CD8-positive, alpha-beta memory T cell (primary cell): Measurements from ENCODE around the gene ASH1L. TPM values are rescaled to one million over a fixed set of nuclear protein-coding genes. Genes with fewer than 3 reads are reported as not detected.
"Not testable (repeated sequence)": the region's sequence is repeated elsewhere in the genome, so short reads cannot be mapped to it uniquely, and the experiment has no call there.

ENCODE experiments used
- CTCF ChIA-PET: fragments of 350-600 bp; sonication (Branson Sonifier 250); formaldehyde crosslinking; loops from one replicate; lab custom pipeline; 2021; ENCODE audit warnings: antibody characterized with exemption; lab: Charles Lee
- POLR2A ChIA-PET: fragments of 350-600 bp; sonication (Branson Sonifier 250); formaldehyde crosslinking; loops from one replicate; lab custom pipeline; 2021; ENCODE audit warnings: antibody characterized with exemption; lab: Charles Lee
- DNase-seq, 5 donors: peaks; one replicate each; pipeline versions ENCODE4 v3.0.0 to v3.0.0-alpha.2; 2020 to 2022; ENCODE audit warnings: mixed read lengths in 1 of 5
- H3K27ac ChIP-seq: one replicate; pipeline ENCODE4 v1.7.0; 2013; ENCODE audit warnings: low read depth, mild to moderate bottlenecking, low read length, moderate library complexity
- H3K27me3 ChIP-seq: 2 replicates; pipeline ENCODE4 v1.7.0; 2013; ENCODE audit warnings: low read length, mild to moderate bottlenecking; ENCODE audit not compliant: insufficient read depth, poor library complexity, severe bottlenecking
- H3K36me3 ChIP-seq: 2 replicates; pipeline ENCODE4 v1.7.0; 2013; ENCODE audit warnings: mild to moderate bottlenecking, low read length, moderate library complexity; ENCODE audit not compliant: insufficient read depth
- H3K4me1 ChIP-seq: 2 replicates; pipeline ENCODE4 v1.7.0; 2013; ENCODE audit warnings: mild to moderate bottlenecking, low read length, moderate library complexity; ENCODE audit not compliant: insufficient read depth
- H3K4me3 ChIP-seq: 2 replicates; pipeline ENCODE4 v1.7.0; 2013; ENCODE audit warnings: mild to moderate bottlenecking, low read length
- H3K9me3 ChIP-seq: 2 replicates; pipeline ENCODE4 v1.7.0; 2013; ENCODE audit warnings: mild to moderate bottlenecking, low read length
- H3K27ac Mint-ChIP-seq, 8 donors: one replicate each; pipeline ENCODE4 v1.8.0; 2020 to 2021; ENCODE audit warnings: mixed read lengths in 8 of 8, mild to moderate bottlenecking in 6 of 8, inconsistent platforms in 3 of 8, moderate library complexity in 3 of 8
- H3K27me3 Mint-ChIP-seq, 2 donors: one replicate each; pipeline ENCODE4 v1.8.0; 2020 to 2021; ENCODE audit warnings: mixed read lengths in 2 of 2, mild to moderate bottlenecking in 1 of 2, moderate library complexity in 1 of 2
- H3K36me3 Mint-ChIP-seq, 3 donors: one replicate each; pipeline ENCODE4 v1.8.0; 2020 to 2021; ENCODE audit warnings: mixed read lengths in 3 of 3, inconsistent platforms in 1 of 3, mild to moderate bottlenecking in 1 of 3
- H3K4me1 Mint-ChIP-seq, 3 donors: one replicate each; pipeline ENCODE4 v1.8.0; 2020 to 2021; ENCODE audit warnings: mixed read lengths in 3 of 3, inconsistent platforms in 1 of 3, mild to moderate bottlenecking in 1 of 3
- H3K4me3 Mint-ChIP-seq, 7 donors: one replicate each; pipeline ENCODE4 v1.8.0; 2020 to 2021; ENCODE audit warnings: mixed read lengths in 7 of 7, mild to moderate bottlenecking in 6 of 7, moderate library complexity in 4 of 7, inconsistent platforms in 2 of 7
- H3K9me3 Mint-ChIP-seq, 5 donors: one replicate each; pipeline ENCODE4 v1.8.0; 2020 to 2022; ENCODE audit warnings: mixed read lengths in 5 of 5, mild to moderate bottlenecking in 3 of 5, moderate library complexity in 2 of 5, inconsistent platforms in 1 of 5
- polyA plus RNA-seq: library from polyadenylated mRNA; unstranded; fragments of 300-500 nt; fragmentation: Illumina TruSeq; gene quantifications from one replicate; pipeline ENCODE4 v1.2.3, GENCODE V29; 2021
- total RNA-seq, 2 experiments: library from RNA; stranded (reverse); gene quantifications; one replicate each; pipeline ENCODE4 v1.2.3, GENCODE V29; 2021

Gene ASH1L
- total and polyA plus RNA-seq, 3 experiments from 2014 or later, result 25.7 to 30.5 (median 29.7) TPM

GRCh38 chr1:155411840-155412239 is 150.8 kb downstream of the ASH1L start:
- H3K4me1 ChIP-seq, H3K4me1 Mint-ChIP-seq, H3K27ac ChIP-seq, H3K27me3 Mint-ChIP-seq, H3K4me3 ChIP-seq, H3K27me3 ChIP-seq, H3K9me3 ChIP-seq, CTCF ChIA-PET, H3K4me3 Mint-ChIP-seq, DNase-seq, H3K36me3 ChIP-seq, H3K9me3 Mint-ChIP-seq: not testable (repeated sequence)
- POLR2A ChIA-PET, result interaction anchor here (0.5 to 0.6 kb wide), 2 partner anchors 157 to 1147 kb away, joined by 3 to 4 read pairs; no protein-coding TSS in a partner anchor
- H3K27ac Mint-ChIP-seq, result peak overlapping the region in 1 of 8 donors; percentile 10
- peaks cover 0 to 59% (median 8%) of the 10 kb centered on the region in 3 donors for H3K36me3 Mint-ChIP-seq

- H3K27ac ChIP-seq, result no peak overlapping the region
- CTCF ChIA-PET, result no interaction called here
- no peaks in the 10 kb centered on the region for H3K27me3 Mint-ChIP-seq
- H3K4me3 ChIP-seq, result no peak overlapping the region
- DNase-seq, result no peak
- H3K4me1 ChIP-seq, result no peaks in the 10 kb centered on the region
- peaks cover 0 to 2% (median 0%) of the 10 kb centered on the region in 3 donors for H3K4me1 Mint-ChIP-seq
- H3K27ac Mint-ChIP-seq, result peak overlapping the region in 5 of 8 donors; percentile 8 to 61 (median 47)
- no peaks in the 10 kb centered on the region for H3K27me3 ChIP-seq
- no peaks in the 10 kb centered on the region for H3K9me3 Mint-ChIP-seq
- peaks cover 0 to 64% (median 8%) of the 10 kb centered on the region in 3 donors for H3K36me3 Mint-ChIP-seq
- no peaks in the 10 kb centered on the region for H3K9me3 ChIP-seq
- peaks cover 8% of the 10 kb centered on the region for H3K36me3 ChIP-seq
- POLR2A ChIA-PET, result interaction anchor here (0.5 kb wide), 1 partner anchor 1146 kb away, joined by 3 read pairs; no protein-coding TSS in a partner anchor
- no peak overlapping the region for H3K4me3 Mint-ChIP-seq
Measured at GRCh38 chr1:155410931-155411330, 151.7 kb downstream of the ASH1L start.

- Histone ChIP-seq H3K27ac (no peak overlapping the region), H3K4me1 (no peaks in the 10 kb centered on the region), H3K9me3 (no peaks in the 10 kb centered on the region), H3K36me3 (peaks cover 28% of the 10 kb centered on the region), H3K27me3 (no peaks in the 10 kb centered on the region), H3K4me3 (no peak overlapping the region)
- CTCF ChIA-PET, result interaction anchor here (0.7 kb wide), 1 partner anchor 22 kb away, joined by 3 read pairs; no protein-coding TSS in a partner anchor
- Mint-ChIP-seq H3K36me3 (peaks cover 9 to 62% (median 23%) of the 10 kb centered on the region in 3 donors), H3K4me3 (no peak overlapping the region), H3K4me1 (peaks cover 0 to 9% (median 3%) of the 10 kb centered on the region in 3 donors), H3K27ac (no peak overlapping the region), H3K9me3 (no peaks in the 10 kb centered on the region), H3K27me3 (no peaks in the 10 kb centered on the region)
- DNase-seq, result no peak
- POLR2A ChIA-PET, result no interaction called here
Measured at GRCh38 chr1:155396874-155397476, 165.6 kb downstream of the ASH1L start.

GRCh38 chr1:155392898-155393411 is 169.6 kb downstream of the ASH1L start:
- ChIA-PET CTCF (no interaction called here), POLR2A (no interaction called here)
- H3K27ac ChIP-seq, result no peak overlapping the region
- peaks cover 25% of the 10 kb centered on the region for H3K36me3 ChIP-seq
- Mint-ChIP-seq H3K27ac (no peak overlapping the region), H3K36me3 (peaks cover 16 to 58% (median 21%) of the 10 kb centered on the region in 3 donors), H3K4me1 (no peaks in the 10 kb centered on the region), H3K27me3 (no peaks in the 10 kb centered on the region), H3K4me3 (no peak overlapping the region), H3K9me3 (no peaks in the 10 kb centered on the region)
- no peak for DNase-seq
- no peak overlapping the region for H3K4me3 ChIP-seq
- no peaks in the 10 kb centered on the region for H3K27me3 ChIP-seq
- no peaks in the 10 kb centered on the region for H3K9me3 ChIP-seq
- H3K4me1 ChIP-seq, result no peaks in the 10 kb centered on the region

GRCh38 chr1:155389826-155390225 is 172.8 kb downstream of the ASH1L start:
- DNase-seq, result no peak
- Mint-ChIP-seq H3K9me3 (no peaks in the 10 kb centered on the region), H3K27me3 (no peaks in the 10 kb centered on the region), H3K36me3 (peaks cover 16 to 61% (median 23%) of the 10 kb centered on the region in 3 donors), H3K27ac (peak overlapping the region in 3 of 8 donors; percentile 6 to 34 (median 6)), H3K4me3 (no peak overlapping the region), H3K4me1 (peaks cover 0 to 3% (median 0%) of the 10 kb centered on the region in 3 donors)
- Histone ChIP-seq H3K9me3 (no peaks in the 10 kb centered on the region), H3K4me1 (no peaks in the 10 kb centered on the region), H3K27me3 (no peaks in the 10 kb centered on the region), H3K4me3 (no peak overlapping the region), H3K27ac (no peak overlapping the region), H3K36me3 (peaks cover 24% of the 10 kb centered on the region)
- CTCF ChIA-PET, result no interaction called here
- POLR2A ChIA-PET, result interaction anchor here (0.6 kb wide), 1 partner anchor 326 kb away, joined by 3 read pairs; no protein-coding TSS in a partner anchor

- H3K27me3 Mint-ChIP-seq, CTCF ChIA-PET, H3K27ac ChIP-seq: not testable (repeated sequence)
Measured at GRCh38 chr1:155385836-155386235, 176.8 kb downstream of the ASH1L start.

GRCh38 chr1:155383406-155383805 is 179.2 kb downstream of the ASH1L start:
- Mint-ChIP-seq H3K27me3 (no peaks in the 10 kb centered on the region), H3K27ac (peak overlapping the region in 4 of 8 donors; percentile 1 to 36 (median 22)), H3K9me3 (no peaks in the 10 kb centered on the region), H3K4me1 (peaks cover 0 to 3% (median 2%) of the 10 kb centered on the region in 3 donors), H3K4me3 (no peak overlapping the region), H3K36me3 (peaks cover 0 to 59% (median 12%) of the 10 kb centered on the region in 3 donors)
- H3K36me3 ChIP-seq, result peaks cover 11% of the 10 kb centered on the region
- no peak for DNase-seq
- H3K4me3 ChIP-seq, result no peak overlapping the region
- H3K27ac ChIP-seq, result no peak overlapping the region
- H3K9me3 ChIP-seq, result no peaks in the 10 kb centered on the region
- ChIA-PET POLR2A (interaction anchor here (0.7 kb wide), 1 partner anchor 138 kb away, joined by 4 read pairs; no protein-coding TSS in a partner anchor), CTCF (interaction anchor here (1.0 kb wide), 1 partner anchor 133 kb away, joined by 3 read pairs; no protein-coding TSS in a partner anchor)
- no peaks in the 10 kb centered on the region for H3K27me3 ChIP-seq
- no peaks in the 10 kb centered on the region for H3K4me1 ChIP-seq

More at GRCh38 chr1:155385836-155386235, 176.8 kb downstream of the ASH1L start:
- Mint-ChIP-seq H3K27ac (peak overlapping the region in 1 of 8 donors; percentile 60), H3K36me3 (peaks cover 0 to 48% (median 11%) of the 10 kb centered on the region in 3 donors)
- H3K9me3 Mint-ChIP-seq, H3K4me1 ChIP-seq, H3K4me3 Mint-ChIP-seq, H3K4me1 Mint-ChIP-seq, POLR2A ChIA-PET, H3K9me3 ChIP-seq, H3K4me3 ChIP-seq, H3K27me3 ChIP-seq, DNase-seq: not testable (repeated sequence)
- H3K36me3 ChIP-seq, result peaks cover 10% of the 10 kb centered on the region

- Histone ChIP-seq H3K4me3 (no peak overlapping the region), H3K36me3 (peaks cover 21% of the 10 kb centered on the region), H3K9me3 (no peaks in the 10 kb centered on the region), H3K27me3 (no peaks in the 10 kb centered on the region), H3K27ac (no peak overlapping the region), H3K4me1 (no peaks in the 10 kb centered on the region)
- Mint-ChIP-seq H3K27ac (peak overlapping the region in 5 of 8 donors; percentile 1 to 54 (median 22)), H3K36me3 (peaks cover 3 to 66% (median 15%) of the 10 kb centered on the region in 3 donors), H3K9me3 (no peaks in the 10 kb centered on the region), H3K27me3 (no peaks in the 10 kb centered on the region), H3K4me1 (peaks cover 0 to 4% (median 0%) of the 10 kb centered on the region in 3 donors), H3K4me3 (no peak overlapping the region)
- POLR2A ChIA-PET, result no interaction called here
- CTCF ChIA-PET, result no interaction called here
- DNase-seq, result peak in 1 of 5 donors; percentile 6
Measured at GRCh38 chr1:155379631-155380090, 182.9 kb downstream of the ASH1L start.
